Tibial artery (tissue), 4 donors: ENCODE measurements around the gene RAPGEF6.
A peak's percentile ranks its signal among the peaks of the same experiment; 100 is the strongest.
"Not testable (repeated sequence)": the region's sequence is repeated elsewhere in the genome, so short reads cannot be mapped to it uniquely, and the experiment has no call there.

Experiments
- DNase-seq, 2 donors: peaks; one replicate each; pipeline ENCODE4 v3.0.0-alpha.2; 2019
- H3K27ac ChIP-seq, 2 donors: fragments of 200-600 bp; sonication (generic) in 1 of 2; 1 replicate in 1 of 2; 2 replicates in 1 of 2; pipeline ENCODE4 v1.5.1; 2018 to 2019; ENCODE audit warnings: mild to moderate bottlenecking in 1 of 2
- H3K27me3 ChIP-seq, 2 donors: fragments of 200-600 bp; sonication (generic) in 1 of 2; one replicate each; pipeline versions ENCODE4 v1.5.1 to v1.6.0; 2016 to 2019
- H3K36me3 ChIP-seq, 3 donors: fragments of 200-600 bp; sonication (generic) in 2 of 3; one replicate each; pipeline ENCODE4 v1.5.1; 2016 to 2019; ENCODE audit warnings: mild to moderate bottlenecking in 2 of 3
- H3K4me1 ChIP-seq, 4 donors: fragments of 200-600 bp; sonication (generic) in 2 of 4; 1 replicate in 3 of 4; 2 replicates in 1 of 4; pipeline ENCODE4 v1.5.1; 2016 to 2019
- H3K4me3 ChIP-seq, 2 donors: fragments of 200-600 bp; sonication (generic) in 1 of 2; 1 replicate in 1 of 2; 2 replicates in 1 of 2; pipeline ENCODE4 v1.5.1; 2018 to 2019; ENCODE audit warnings: mild to moderate bottlenecking in 2 of 2
- H3K9me3 ChIP-seq, 3 donors: fragments of 200-600 bp; sonication (generic) in 1 of 3; one replicate each; pipeline ENCODE4 v1.5.1; 2016 to 2019
- CTCF ChIP-seq, 2 experiments: fragments of 200-600 bp in 1 of 2; fragments of 450-650 bp in 1 of 2; IDR thresholded peaks; one replicate each; pipeline ENCODE4 v1.5.1; 2017 to 2019; ENCODE audit warnings: antibody characterized with exemption in 2 of 2, mild to moderate bottlenecking in 1 of 2, moderate library complexity in 1 of 2
- intact Hi-C: fragments of 100-400 bp; cut with DNase I; formaldehyde crosslinking; loops from one replicate; pipeline ENCODE4 v1.15.0; 2023; ENCODE audit warnings: low total_unique reads

Gene RAPGEF6

GRCh38 chr5:131628990-131629389 is 6.0 kb downstream of the RAPGEF6 start:
- Histone ChIP-seq H3K9me3 (no peaks in the 10 kb centered on the region), H3K27me3 (no peaks in the 10 kb centered on the region), H3K27ac (no peak overlapping the region), H3K4me1 (peaks cover 0 to 49% (median 23%) of the 10 kb centered on the region in 4 donors), H3K36me3 (no peaks in the 10 kb centered on the region), H3K4me3 (no peak overlapping the region)
- TF ChIP-seq CTCF (IDR thresholded peaks at IDR 0.05), result no peak
- intact Hi-C loops, result no loop called here
- no peak for DNase-seq

DNA sequence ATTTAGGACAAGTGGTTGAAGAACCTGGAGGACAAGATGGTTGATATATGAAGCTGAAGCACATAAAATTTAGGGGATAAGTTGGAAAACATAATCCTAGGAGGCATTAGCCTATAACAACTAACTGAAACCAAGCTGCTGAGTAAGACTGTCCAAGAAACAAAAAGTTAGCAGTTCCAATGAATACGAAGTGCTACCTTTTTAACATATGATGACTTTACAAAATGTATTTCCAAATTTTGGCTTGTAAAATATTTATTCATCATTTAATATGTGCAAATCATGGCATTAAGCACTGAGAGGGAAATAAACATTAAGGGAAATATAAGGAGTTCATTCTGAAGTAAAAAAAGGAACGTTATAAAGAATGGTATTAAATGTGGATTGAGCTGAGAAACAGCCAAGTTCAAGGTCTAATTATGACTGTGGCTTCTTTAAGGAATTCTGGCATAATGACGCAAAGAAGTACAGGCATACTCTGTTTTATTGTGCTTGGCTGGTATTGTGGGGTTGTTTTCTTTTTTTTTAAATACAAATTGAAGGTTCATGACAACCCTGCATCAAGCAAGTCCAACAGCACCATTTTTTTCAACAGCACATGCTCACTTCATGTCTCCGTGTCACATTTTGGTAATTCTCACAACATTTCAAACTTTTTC is 7.7 kb downstream of the RAPGEF6 start:
- Histone ChIP-seq H3K36me3 (no peaks in the 10 kb centered on the region), H3K9me3 (no peaks in the 10 kb centered on the region), H3K27ac (peak overlapping the region; percentile 13 to 35), H3K4me1 (peaks cover 0 to 36% (median 9%) of the 10 kb centered on the region in 4 donors), H3K4me3 (no peak overlapping the region), H3K27me3 (no peaks in the 10 kb centered on the region)
- TF ChIP-seq CTCF (IDR thresholded peaks at IDR 0.05), result no peak
- intact Hi-C loops, result no loop called here
- DNase-seq, result no peak

- Histone ChIP-seq H3K4me3 (no peak overlapping the region), H3K27me3 (no peaks in the 10 kb centered on the region), H3K4me1 (peaks cover 0 to 28% (median 5%) of the 10 kb centered on the region in 4 donors), H3K27ac (no peak overlapping the region), H3K36me3 (no peaks in the 10 kb centered on the region), H3K9me3 (no peaks in the 10 kb centered on the region)
- intact Hi-C loops, result no loop called here
- no peak for DNase-seq
- no peak for TF ChIP-seq CTCF (IDR thresholded peaks at IDR 0.05)
Measured at GRCh38 chr5:131622633-131623032, 12.4 kb downstream of the RAPGEF6 start.

- H3K4me1 ChIP-seq, result peaks cover 0 to 21% (median 2%) of the 10 kb centered on the region in 4 donors
- H3K27ac ChIP-seq, intact Hi-C loops, H3K4me3 ChIP-seq, H3K27me3 ChIP-seq, DNase-seq, H3K36me3 ChIP-seq, H3K9me3 ChIP-seq: not testable (repeated sequence)
Measured at GRCh38 chr5:131621164-131621563, 13.9 kb downstream of the RAPGEF6 start.

- Histone ChIP-seq H3K4me3 (no peak overlapping the region), H3K27ac (no peak overlapping the region), H3K27me3 (no peaks in the 10 kb centered on the region), H3K36me3 (no peaks in the 10 kb centered on the region), H3K9me3 (no peaks in the 10 kb centered on the region), H3K4me1 (peaks cover 0 to 21% (median 2%) of the 10 kb centered on the region in 4 donors)
- no peak for DNase-seq
- intact Hi-C loops, result no loop called here
- TF ChIP-seq CTCF (IDR thresholded peaks at IDR 0.05), result no peak
Measured at GRCh38 chr5:131619102-131619501, 15.9 kb downstream of the RAPGEF6 start.

GRCh38 chr5:131617140-131617822 is 17.7 kb downstream of the RAPGEF6 start:
- Histone ChIP-seq H3K36me3 (no peaks in the 10 kb centered on the region), H3K27me3 (no peaks in the 10 kb centered on the region), H3K4me3 (no peak overlapping the region), H3K27ac (no peak overlapping the region), H3K9me3 (no peaks in the 10 kb centered on the region), H3K4me1 (peaks cover 0 to 17% (median 2%) of the 10 kb centered on the region in 4 donors)
- intact Hi-C loops, result no loop called here
- no peak for DNase-seq
- no peak for TF ChIP-seq CTCF (IDR thresholded peaks at IDR 0.05)
